Measurements from ENCODE around the gene AIM2. TPM values are rescaled to one million over a fixed set of nuclear protein-coding genes. Genes with fewer than 3 reads are reported as not detected.

Gene AIM2
- total RNA-seq, 1 experiment from 2014 or later = 1.1 TPM

DNA sequence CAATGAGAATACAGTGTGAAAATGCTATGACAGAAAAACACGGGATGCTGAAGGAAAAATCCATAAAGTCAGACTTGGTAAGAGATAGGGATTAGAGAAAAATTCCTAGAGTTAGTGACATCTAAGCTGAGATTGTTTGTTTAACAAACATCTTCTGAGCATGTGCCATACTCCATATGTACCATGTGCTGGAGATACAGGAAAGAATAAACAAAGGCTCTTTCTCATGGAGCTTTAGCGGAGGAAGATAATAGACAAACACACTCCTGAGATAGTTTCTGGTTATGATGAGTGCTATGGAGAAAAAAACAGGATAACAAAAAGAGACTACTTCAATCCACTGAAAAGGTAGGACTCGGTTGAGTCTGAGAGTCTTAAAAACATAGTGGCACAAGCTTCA is 22.0 kb upstream of the AIM2 start:
- H3T11ph ChIP-seq (ENCODE audit: low read length) = no peak overlapping the region
- H2BK120ac ChIP-seq (ENCODE audit: low read depth, low read length, poor library complexity, severe bottlenecking) = no peak overlapping the region
- no peak overlapping the region for H2AK5ac ChIP-seq (ENCODE audit: insufficient read length, low read length)
- no peak overlapping the region for H3K14ac ChIP-seq (ENCODE audit: insufficient read depth, low read length)
- no peak overlapping the region for H3K4ac ChIP-seq (ENCODE audit: low read depth, low read length)
- no peak overlapping the region for H2AFZ ChIP-seq (ENCODE audit: low read length)
- DNase-seq = no peak
- WGBS (ENCODE audit: extremely low coverage, insufficient read length, low lambda C conversion rate) = no CpG with 5 or more reads among the region's 3 CpGs
- no peak overlapping the region for H3K27ac Mint-ChIP-seq
- H3K4me3 Mint-ChIP-seq = no peak overlapping the region
- no peaks in the 10 kb centered on the region for H3K27me3 ChIP-seq (ENCODE audit: insufficient read depth, low read length)
- H3K9me3 ChIP-seq (ENCODE audit: control insufficient read depth, low read depth, low read length) = no peaks in the 10 kb centered on the region
- no peaks in the 10 kb centered on the region for H4K20me1 ChIP-seq (ENCODE audit: control insufficient read depth, insufficient read depth, insufficient read length)
- no peaks in the 10 kb centered on the region for H3K79me1 ChIP-seq (ENCODE audit: insufficient read depth, low read depth, low read length, poor library complexity, severe bottlenecking)
- H4K5ac ChIP-seq (ENCODE audit: insufficient read length, low read depth, low read length) = no peak overlapping the region
- H4K91ac ChIP-seq (ENCODE audit: insufficient read length, low read depth, low read length) = no peak overlapping the region
- H3K4me1 Mint-ChIP-seq = peaks cover 0 to 3% of the 10 kb centered on the region in 2 experiments; a peak in 1 of 4 replicates
- no peak overlapping the region for H3K56ac ChIP-seq (ENCODE audit: insufficient read length, low read depth, low read length)
- no peaks in the 10 kb centered on the region for H3K4me1 ChIP-seq (ENCODE audit: insufficient read depth, low read length)
- no peak overlapping the region for H2BK15ac ChIP-seq (ENCODE audit: low read depth, low read length)
- no peaks in the 10 kb centered on the region for H3K79me2 ChIP-seq (ENCODE audit: insufficient read depth, low read length)
- no peaks in the 10 kb centered on the region for H3K23me2 ChIP-seq (ENCODE audit: insufficient read length, low read depth, low read length, poor library complexity, severe bottlenecking)
- no peak overlapping the region for H3K27ac ChIP-seq (ENCODE audit: insufficient read length, low read depth, low read length)
- no peak overlapping the region for H2BK5ac ChIP-seq (ENCODE audit: insufficient read length, low read length)
- no peak overlapping the region for H3K4me2 ChIP-seq (ENCODE audit: insufficient read depth, insufficient read length, low read length)
- H3K36me3 Mint-ChIP-seq (ENCODE audit: insufficient read depth in 1 of 3, low read depth in 3 of 3) = no peaks in the 10 kb centered on the region
- H4K8ac ChIP-seq (replicated peaks; ENCODE audit: insufficient read length, low read depth, low read length) = no peak overlapping the region
- TF ChIP-seq CTCF (conservative IDR thresholded peaks at IDR 0.05) = no peak
- H3K9ac ChIP-seq (ENCODE audit: extremely low read depth, insufficient read length, low read length) = no peak overlapping the region
- H2BK12ac ChIP-seq (ENCODE audit: insufficient read length, low read depth, low read length) = no peak overlapping the region
- no peaks in the 10 kb centered on the region for H3K27me3 Mint-ChIP-seq (ENCODE audit: low read depth)
- H3K23ac ChIP-seq (ENCODE audit: insufficient read length, low read depth, low read length) = no peak overlapping the region
- H3K9me3 Mint-ChIP-seq = no peaks in the 10 kb centered on the region
- no peak overlapping the region for H3K18ac ChIP-seq (ENCODE audit: insufficient read length, low read depth, low read length)
- H2BK20ac ChIP-seq (ENCODE audit: low read depth, low read length, poor library complexity, severe bottlenecking) = no peak overlapping the region

All from H9 (cell line).